ENCODE results near the gene MGST2.
A peak's percentile ranks its signal among the peaks of the same experiment; 100 is the strongest.

MGST2 gene

DNA sequence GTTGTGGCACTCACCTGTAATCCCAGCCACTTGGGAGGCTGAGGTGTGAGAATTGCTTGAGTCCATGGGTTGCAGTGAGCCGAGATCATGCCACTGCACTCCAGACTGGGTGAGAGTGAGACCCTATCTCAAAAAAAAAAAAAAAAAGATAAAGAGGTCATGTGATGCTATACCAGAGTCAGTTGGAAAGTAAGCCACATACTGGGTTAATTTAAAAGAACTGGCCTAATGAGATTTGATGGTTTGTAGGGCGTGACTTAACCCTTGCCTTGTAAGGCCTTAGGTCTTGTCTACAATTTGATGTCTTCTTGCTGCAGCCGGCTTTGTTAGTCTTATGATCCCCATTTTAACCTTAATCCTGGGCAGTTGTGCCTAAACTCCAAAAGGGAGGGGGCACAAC, 5.2 kb downstream of the MGST2 start:
- no peaks in the 10 kb centered on the region for H3K9me3 ChIP-seq (ENCODE audit: insufficient read depth, low read depth, low read length)
- H2BK120ac ChIP-seq (ENCODE audit: insufficient read depth, low read length, poor library complexity): peak overlapping the region; percentile 20
- no peak for DNase-seq
- H4K12ac ChIP-seq (ENCODE audit: low read depth, low read length): no peak overlapping the region
- peak overlapping the region; percentile 72 for H2BK12ac ChIP-seq (ENCODE audit: low read length)
- peak overlapping the region; percentile 75 for H3K14ac ChIP-seq (ENCODE audit: low read length)
- peaks cover 4% of the 10 kb centered on the region for H3K79me2 ChIP-seq (ENCODE audit: control insufficient read depth, insufficient read depth, low read length, poor library complexity)
- peak overlapping the region; percentile 12 for H3K4ac ChIP-seq (ENCODE audit: low read depth, low read length)
- peak overlapping the region; percentile 26 for H2AK5ac ChIP-seq (ENCODE audit: low read length)
- no CpG with 5 or more reads among the region's 3 CpGs for WGBS (ENCODE audit: extremely low coverage, insufficient coverage, insufficient read length)
- peak overlapping the region; percentile 12 for H2BK5ac ChIP-seq (ENCODE audit: low read depth, low read length, poor library complexity)
- H2AFZ ChIP-seq (ENCODE audit: insufficient read depth, low read length, poor library complexity): no peak overlapping the region
- no peak overlapping the region for H3K4me2 ChIP-seq (ENCODE audit: low read length)
- no peak overlapping the region for H3K23ac ChIP-seq (ENCODE audit: low read length)
- H4K91ac ChIP-seq (ENCODE audit: low read depth, low read length): peak overlapping the region; percentile 51
- H3K79me1 ChIP-seq (ENCODE audit: low read length): peaks cover 20% of the 10 kb centered on the region
- no peaks in the 10 kb centered on the region for H3K27me3 ChIP-seq (ENCODE audit: insufficient read depth, low read length)
- no peak overlapping the region for H3K27ac ChIP-seq (ENCODE audit: low read depth, low read length)
- H3K18ac ChIP-seq (ENCODE audit: low read length): peak overlapping the region; percentile 29
- H3K36me3 ChIP-seq (ENCODE audit: control insufficient read depth in 1 of 2, insufficient read depth in 2 of 2, low read length in 2 of 2): no peaks in the 10 kb centered on the region
- no peak overlapping the region for H3K4me3 ChIP-seq (ENCODE audit: low read depth, low read length)
- no peak overlapping the region for H4K8ac ChIP-seq (ENCODE audit: low read depth, low read length)
- H3K4me1 ChIP-seq (ENCODE audit: control insufficient read depth in 1 of 2, insufficient read depth in 2 of 2, low read length in 2 of 2): peaks cover 12 to 18% of the 10 kb centered on the region in 2 experiments
- H3K9ac ChIP-seq (ENCODE audit: low read length): no peak overlapping the region

DNA sequence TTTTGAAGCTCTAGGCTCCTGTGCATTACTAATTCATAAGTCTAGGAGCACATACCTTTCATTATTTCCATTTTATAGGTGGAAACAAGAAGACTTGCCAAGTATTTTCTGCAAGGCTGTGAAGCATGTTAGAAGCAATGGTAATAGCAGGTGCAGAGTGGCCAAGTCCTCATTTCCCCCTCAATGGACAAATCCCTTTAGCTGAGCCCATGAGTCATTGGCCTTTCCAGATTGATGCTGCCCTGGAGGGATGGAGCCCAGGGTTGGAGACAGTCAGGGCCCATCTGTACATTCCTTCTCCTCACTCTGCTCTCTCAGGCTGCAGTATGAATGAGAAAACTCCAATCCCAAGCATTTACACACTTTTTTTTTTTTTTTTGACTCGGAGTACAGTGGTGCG, 6.6 kb downstream of the MGST2 start:
- no peak overlapping the region for H4K8ac ChIP-seq (ENCODE audit: low read depth, low read length)
- no peaks in the 10 kb centered on the region for H3K36me3 ChIP-seq (ENCODE audit: control insufficient read depth in 1 of 2, insufficient read depth in 2 of 2, low read length in 2 of 2)
- H3K14ac ChIP-seq (ENCODE audit: low read length): no peak overlapping the region
- H3K4me3 ChIP-seq (ENCODE audit: low read depth, low read length): no peak overlapping the region
- H3K23ac ChIP-seq (ENCODE audit: low read length): no peak overlapping the region
- no peak overlapping the region for H2BK5ac ChIP-seq (ENCODE audit: low read depth, low read length, poor library complexity)
- no peak overlapping the region for H3K4ac ChIP-seq (ENCODE audit: low read depth, low read length)
- peak; percentile 39 to 56 for DNase-seq
- no peaks in the 10 kb centered on the region for H3K27me3 ChIP-seq (ENCODE audit: insufficient read depth, low read length)
- H2BK120ac ChIP-seq (ENCODE audit: insufficient read depth, low read length, poor library complexity): no peak overlapping the region
- H3K9me3 ChIP-seq (ENCODE audit: insufficient read depth, low read depth, low read length): no peaks in the 10 kb centered on the region
- no peak overlapping the region for H2BK12ac ChIP-seq (ENCODE audit: low read length)
- no peak overlapping the region for H4K91ac ChIP-seq (ENCODE audit: low read depth, low read length)
- WGBS (ENCODE audit: extremely low coverage, insufficient coverage, insufficient read length): no CpG with 5 or more reads among the region's 2 CpGs
- no peak overlapping the region for H3K18ac ChIP-seq (ENCODE audit: low read length)
- H2AFZ ChIP-seq (ENCODE audit: insufficient read depth, low read length, poor library complexity): no peak overlapping the region
- no peak overlapping the region for H3K9ac ChIP-seq (ENCODE audit: low read length)
- peaks cover 2% of the 10 kb centered on the region for H3K79me2 ChIP-seq (ENCODE audit: control insufficient read depth, insufficient read depth, low read length, poor library complexity)
- no peak overlapping the region for H2AK5ac ChIP-seq (ENCODE audit: low read length)
- no peak overlapping the region for H3K4me2 ChIP-seq (ENCODE audit: low read length)
- H3K27ac ChIP-seq (ENCODE audit: low read depth, low read length): no peak overlapping the region
- peaks cover 12% of the 10 kb centered on the region for H3K79me1 ChIP-seq (ENCODE audit: low read length)
- peaks cover 12 to 19% of the 10 kb centered on the region in 2 experiments for H3K4me1 ChIP-seq (ENCODE audit: control insufficient read depth in 1 of 2, insufficient read depth in 2 of 2, low read length in 2 of 2)
- no peak overlapping the region for H4K12ac ChIP-seq (ENCODE audit: low read depth, low read length)

DNA sequence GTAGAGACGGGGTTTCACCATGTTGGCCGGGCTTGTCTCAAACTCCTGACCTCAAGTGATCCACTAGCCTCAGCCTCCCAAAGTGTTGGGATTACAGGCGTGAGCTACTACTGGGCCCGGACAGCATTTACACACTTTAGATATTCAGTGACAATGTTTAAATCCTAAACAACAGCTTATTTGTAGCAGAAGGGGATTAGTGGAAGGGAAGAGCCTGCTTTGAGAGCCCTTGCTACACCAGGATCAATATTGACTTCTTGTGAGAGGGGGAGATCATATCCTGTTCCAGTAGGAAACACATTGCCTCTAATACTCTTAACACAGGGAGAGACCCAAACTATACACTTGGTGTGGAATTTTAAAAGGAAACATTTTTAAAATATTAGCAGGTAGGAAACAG, 7.1 kb downstream of the MGST2 start:
- no peak overlapping the region for H2AK5ac ChIP-seq (ENCODE audit: low read length)
- H3K79me2 ChIP-seq (ENCODE audit: control insufficient read depth, insufficient read depth, low read length, poor library complexity): peaks cover 2% of the 10 kb centered on the region
- no peak overlapping the region for H3K23ac ChIP-seq (ENCODE audit: low read length)
- peaks cover 9% of the 10 kb centered on the region for H3K79me1 ChIP-seq (ENCODE audit: low read length)
- no peak overlapping the region for H4K8ac ChIP-seq (ENCODE audit: low read depth, low read length)
- no peaks in the 10 kb centered on the region for H3K36me3 ChIP-seq (ENCODE audit: control insufficient read depth in 1 of 2, insufficient read depth in 2 of 2, low read length in 2 of 2)
- H3K18ac ChIP-seq (ENCODE audit: low read length): no peak overlapping the region
- H3K4me3 ChIP-seq (ENCODE audit: low read depth, low read length): no peak overlapping the region
- H4K91ac ChIP-seq (ENCODE audit: low read depth, low read length): no peak overlapping the region
- H3K9me3 ChIP-seq (ENCODE audit: insufficient read depth, low read depth, low read length): no peaks in the 10 kb centered on the region
- H4K12ac ChIP-seq (ENCODE audit: low read depth, low read length): no peak overlapping the region
- no peak overlapping the region for H3K27ac ChIP-seq (ENCODE audit: low read depth, low read length)
- H2BK120ac ChIP-seq (ENCODE audit: insufficient read depth, low read length, poor library complexity): peak overlapping the region; percentile 5
- peaks cover 11 to 18% of the 10 kb centered on the region in 2 experiments for H3K4me1 ChIP-seq (ENCODE audit: control insufficient read depth in 1 of 2, insufficient read depth in 2 of 2, low read length in 2 of 2)
- no peak overlapping the region for H2BK12ac ChIP-seq (ENCODE audit: low read length)
- H3K14ac ChIP-seq (ENCODE audit: low read length): no peak overlapping the region
- no peak overlapping the region for H3K4ac ChIP-seq (ENCODE audit: low read depth, low read length)
- H3K4me2 ChIP-seq (ENCODE audit: low read length): no peak overlapping the region
- no peak overlapping the region for H2AFZ ChIP-seq (ENCODE audit: insufficient read depth, low read length, poor library complexity)
- no peaks in the 10 kb centered on the region for H3K27me3 ChIP-seq (ENCODE audit: insufficient read depth, low read length)
- no peak overlapping the region for H2BK5ac ChIP-seq (ENCODE audit: low read depth, low read length, poor library complexity)
- WGBS (ENCODE audit: extremely low coverage, insufficient coverage, insufficient read length): no CpG with 5 or more reads among the region's 4 CpGs
- H3K9ac ChIP-seq (ENCODE audit: low read length): no peak overlapping the region
- DNase-seq: no peak

GRCh38 chr4:139674875-139675550, 9.4 kb downstream of the MGST2 start:
- no peak overlapping the region for H3K9ac ChIP-seq (ENCODE audit: low read length)
- H2BK120ac ChIP-seq (ENCODE audit: insufficient read depth, low read length, poor library complexity): no peak overlapping the region
- H3K4ac ChIP-seq (ENCODE audit: low read depth, low read length): no peak overlapping the region
- H3K4me2 ChIP-seq (ENCODE audit: low read length): no peak overlapping the region
- no peak overlapping the region for H3K18ac ChIP-seq (ENCODE audit: low read length)
- H3K4me1 ChIP-seq (ENCODE audit: control insufficient read depth in 1 of 2, insufficient read depth in 2 of 2, low read length in 2 of 2): peaks cover 5 to 6% of the 10 kb centered on the region in 2 experiments
- no peak overlapping the region for H2AFZ ChIP-seq (ENCODE audit: insufficient read depth, low read length, poor library complexity)
- no peak overlapping the region for H2AK5ac ChIP-seq (ENCODE audit: low read length)
- no peak overlapping the region for H3K23ac ChIP-seq (ENCODE audit: low read length)
- H3K14ac ChIP-seq (ENCODE audit: low read length): peak overlapping the region; percentile 20
- H4K8ac ChIP-seq (ENCODE audit: low read depth, low read length): no peak overlapping the region
- H3K79me1 ChIP-seq (ENCODE audit: low read length): peaks cover 4% of the 10 kb centered on the region
- H3K79me2 ChIP-seq (ENCODE audit: control insufficient read depth, insufficient read depth, low read length, poor library complexity): no peaks in the 10 kb centered on the region
- WGBS (ENCODE audit: extremely low coverage, insufficient coverage, insufficient read length): no CpG with 5 or more reads among the region's 10 CpGs
- H2BK5ac ChIP-seq (ENCODE audit: low read depth, low read length, poor library complexity): no peak overlapping the region
- H4K12ac ChIP-seq (ENCODE audit: low read depth, low read length): no peak overlapping the region
- peak in 1 of 2 donors; percentile 22 for DNase-seq
- H3K27me3 ChIP-seq (ENCODE audit: insufficient read depth, low read length): no peaks in the 10 kb centered on the region
- H4K91ac ChIP-seq (ENCODE audit: low read depth, low read length): no peak overlapping the region
- H2BK12ac ChIP-seq (ENCODE audit: low read length): peak overlapping the region; percentile 30
- H3K4me3 ChIP-seq (ENCODE audit: low read depth, low read length): no peak overlapping the region
- H3K9me3 ChIP-seq (ENCODE audit: insufficient read depth, low read depth, low read length): no peaks in the 10 kb centered on the region
- H3K36me3 ChIP-seq (ENCODE audit: control insufficient read depth in 1 of 2, insufficient read depth in 2 of 2, low read length in 2 of 2): peaks cover 0 to 4% of the 10 kb centered on the region in 2 experiments
- H3K27ac ChIP-seq (ENCODE audit: low read depth, low read length): no peak overlapping the region
